Fibroblast of peridontal ligament (primary cell): ENCODE results near the gene EIF2D.
"Not testable (repeated sequence)": the region's sequence is repeated elsewhere in the genome, so short reads cannot be mapped to it uniquely, and the experiment has no call there.

Source experiments
- DNase-seq: peaks from one replicate; pipeline ENCODE4 v3.0.0-alpha.2; 2010; ENCODE audit errors: extremely low read depth

EIF2D gene

GRCh38 chr1:206635080-206635977, 23.1 kb upstream of the EIF2D start, which contains the start of gene DYRK3:
DYRK3 (plus strand) TSS chr1:206635536; CDS start chr1:206635704, 168 bp downstream.
- peak; percentile 87 for DNase-seq

GRCh38 chr1:206634365-206635079, 22.3 kb upstream of the EIF2D start:
- DNase-seq, result peak; percentile 94

- peak; percentile 92 for DNase-seq
These were observed 21.4 kb upstream of the EIF2D start for GRCh38 chr1:206633708-206634121.

- peak; percentile 97 for DNase-seq
These were observed 18.8 kb upstream of the EIF2D start for GRCh38 chr1:206631085-206631509.

GRCh38 chr1:206628916-206629315, 16.7 kb upstream of the EIF2D start:
- no peak for DNase-seq

- not testable (repeated sequence) for DNase-seq
These were observed 14.1 kb upstream of the EIF2D start for GRCh38 chr1:206626396-206626795.

- no peak for DNase-seq
These were observed 2.9 kb downstream of the EIF2D start for GRCh38 chr1:206609229-206609991.

- DNase-seq, result peak; percentile 45
These were observed 4.1 kb downstream of the EIF2D start for GRCh38 chr1:206608108-206608698.

GRCh38 chr1:206606867-206607266, 5.4 kb downstream of the EIF2D start:
- DNase-seq, result peak; percentile 28

GRCh38 chr1:206604861-206605260, 7.4 kb downstream of the EIF2D start:
- DNase-seq, result no peak

- DNase-seq, result no peak
These were observed 11.7 kb downstream of the EIF2D start for GRCh38 chr1:206600527-206600926.

- no peak for DNase-seq
These were observed 16.0 kb downstream of the EIF2D start for GRCh38 chr1:206596319-206596666.

- no peak for DNase-seq
These were observed 16.5 kb downstream of the EIF2D start for GRCh38 chr1:206595581-206596318.

GRCh38 chr1:206593351-206593925, 18.8 kb downstream of the EIF2D start:
- DNase-seq, result no peak

GRCh38 chr1:206591696-206592095, 20.6 kb downstream of the EIF2D start:
- no peak for DNase-seq

GRCh38 chr1:206591226-206591625, 21.0 kb downstream of the EIF2D start:
- no peak for DNase-seq

- DNase-seq, result peak; percentile 37
These were observed 22.1 kb downstream of the EIF2D start for GRCh38 chr1:206590025-206590758.

GRCh38 chr1:206589206-206589605, 23.1 kb downstream of the EIF2D start:
- peak; percentile 87 for DNase-seq

- DNase-seq, result no peak
These were observed 23.8 kb downstream of the EIF2D start for GRCh38 chr1:206588492-206588891.

GRCh38 chr1:206587904-206588303, 24.4 kb downstream of the EIF2D start:
- DNase-seq, result no peak
